Duodenal mucosa (tissue), 2 donors: Measurements from ENCODE around the gene CYP2E1.
"Not testable (repeated sequence)": the region's sequence is repeated elsewhere in the genome, so short reads cannot be mapped to it uniquely, and the experiment has no call there.

Experiments
- H3K27ac ChIP-seq: one replicate; pipeline ENCODE4 v1.7.0; 2013; ENCODE audit warnings: low read depth, low read length
- H3K27me3 ChIP-seq, 2 donors: one replicate each; pipeline ENCODE4 v1.7.0; 2013; ENCODE audit warnings: low read length in 2 of 2, control low read depth in 1 of 2; ENCODE audit not compliant: insufficient read depth in 2 of 2, control insufficient read depth in 1 of 2
- H3K36me3 ChIP-seq, 2 donors: one replicate each; pipeline ENCODE4 v1.7.0; 2013; ENCODE audit warnings: low read length in 2 of 2, control low read depth in 1 of 2; ENCODE audit not compliant: insufficient read depth in 2 of 2, control insufficient read depth in 1 of 2
- H3K4me1 ChIP-seq, 2 donors: one replicate each; pipeline ENCODE4 v1.7.0; 2013; ENCODE audit warnings: low read length in 2 of 2, control low read depth in 1 of 2; ENCODE audit not compliant: insufficient read depth in 2 of 2, control insufficient read depth in 1 of 2
- H3K4me3 ChIP-seq, 2 donors: one replicate each; pipeline ENCODE4 v1.7.0; 2013; ENCODE audit warnings: low read length in 2 of 2, low read depth in 1 of 2
- H3K9ac ChIP-seq, 2 donors: one replicate each; pipeline ENCODE4 v1.7.0; 2013; ENCODE audit warnings: low read length in 2 of 2, low read depth in 1 of 2
- H3K9me3 ChIP-seq, 2 donors: one replicate each; pipeline ENCODE4 v1.7.0; 2013; ENCODE audit warnings: low read length in 2 of 2, control low read depth in 1 of 2; ENCODE audit not compliant: control insufficient read depth in 1 of 2

CYP2E1 gene

GRCh38 chr10:133541441-133541975, 14.3 kb downstream of the CYP2E1 start:
- H3K9ac ChIP-seq, H3K27me3 ChIP-seq, H3K9me3 ChIP-seq, H3K4me3 ChIP-seq, H3K4me1 ChIP-seq, H3K36me3 ChIP-seq, H3K27ac ChIP-seq: not testable (repeated sequence)

- Histone ChIP-seq H3K9me3 (no peaks in the 10 kb centered on the region), H3K4me3 (no peak overlapping the region), H3K27me3 (no peaks in the 10 kb centered on the region), H3K4me1 (no peaks in the 10 kb centered on the region), H3K27ac (no peak overlapping the region), H3K36me3 (no peaks in the 10 kb centered on the region), H3K9ac (no peak overlapping the region)
Measured at GRCh38 chr10:133544506-133544905, 17.3 kb downstream of the CYP2E1 start.

GRCh38 chr10:133554600-133554999, 27.4 kb downstream of the CYP2E1 start:
- no peaks in the 10 kb centered on the region for H3K4me1 ChIP-seq
- no peaks in the 10 kb centered on the region for H3K9me3 ChIP-seq
- H3K27me3 ChIP-seq, result peaks cover 0 to 2% of the 10 kb centered on the region in 2 donors
- no peak overlapping the region for H3K4me3 ChIP-seq
- H3K36me3 ChIP-seq, result no peaks in the 10 kb centered on the region
- no peak overlapping the region for H3K9ac ChIP-seq
- no peak overlapping the region for H3K27ac ChIP-seq

GRCh38 chr10:133555521-133555920, 28.4 kb downstream of the CYP2E1 start:
- Histone ChIP-seq H3K27ac (no peak overlapping the region), H3K4me1 (no peaks in the 10 kb centered on the region), H3K36me3 (no peaks in the 10 kb centered on the region), H3K9ac (no peak overlapping the region), H3K4me3 (no peak overlapping the region), H3K9me3 (no peaks in the 10 kb centered on the region), H3K27me3 (peaks cover 0 to 2% of the 10 kb centered on the region in 2 donors)

GRCh38 chr10:133557381-133557780, 30.2 kb downstream of the CYP2E1 start:
- Histone ChIP-seq H3K36me3 (no peaks in the 10 kb centered on the region), H3K9me3 (no peaks in the 10 kb centered on the region), H3K4me1 (no peaks in the 10 kb centered on the region), H3K27me3 (peaks cover 0 to 2% of the 10 kb centered on the region in 2 donors), H3K9ac (no peak overlapping the region), H3K27ac (no peak overlapping the region), H3K4me3 (no peak overlapping the region)

- H3K4me3 ChIP-seq, result no peak overlapping the region
- no peaks in the 10 kb centered on the region for H3K36me3 ChIP-seq
- peaks cover 0 to 1% of the 10 kb centered on the region in 2 donors for H3K27me3 ChIP-seq
- no peaks in the 10 kb centered on the region for H3K4me1 ChIP-seq
- no peaks in the 10 kb centered on the region for H3K9me3 ChIP-seq
- no peak overlapping the region for H3K27ac ChIP-seq
- no peak overlapping the region for H3K9ac ChIP-seq
Measured at GRCh38 chr10:133559216-133559615, 32.1 kb downstream of the CYP2E1 start.

- Histone ChIP-seq H3K4me1 (no peaks in the 10 kb centered on the region), H3K27ac (no peak overlapping the region), H3K9ac (no peak overlapping the region), H3K27me3 (no peaks in the 10 kb centered on the region), H3K4me3 (no peak overlapping the region), H3K9me3 (peaks cover 0 to 4% of the 10 kb centered on the region in 2 donors), H3K36me3 (no peaks in the 10 kb centered on the region)
Measured at GRCh38 chr10:133564816-133565215, 37.7 kb downstream of the CYP2E1 start.

- Histone ChIP-seq H3K4me1 (no peaks in the 10 kb centered on the region), H3K27ac (no peak within 1 kb of the TSS), H3K27me3 (no peaks in the 10 kb centered on the region), H3K9ac (no peak within 1 kb of the TSS), H3K4me3 (no peak within 1 kb of the TSS), H3K36me3 (no peaks in the 10 kb centered on the region), H3K9me3 (peaks cover 0 to 4% of the 10 kb centered on the region in 2 donors)
Measured at GRCh38 chr10:133565441-133566294, 38.5 kb downstream of the CYP2E1 start, which contains the start of gene SYCE1. TSS of gene SYCE1 (minus strand) at chr10:133565583. CDS start at chr10:133565529, 54 bp downstream.

- Histone ChIP-seq H3K4me1 (no peaks in the 10 kb centered on the region), H3K27me3 (no peaks in the 10 kb centered on the region), H3K9me3 (peaks cover 0 to 4% of the 10 kb centered on the region in 2 donors), H3K4me3 (no peak overlapping the region), H3K9ac (no peak overlapping the region), H3K27ac (no peak overlapping the region), H3K36me3 (no peaks in the 10 kb centered on the region)
Measured at GRCh38 chr10:133567119-133567518, 40.0 kb downstream of the CYP2E1 start.

- H3K27me3 ChIP-seq, result no peaks in the 10 kb centered on the region
- H3K27ac ChIP-seq, result no peak overlapping the region
- H3K4me1 ChIP-seq, result no peaks in the 10 kb centered on the region
- no peak overlapping the region for H3K9ac ChIP-seq
- H3K4me3 ChIP-seq, result no peak overlapping the region
- H3K9me3 ChIP-seq, result peaks cover 0 to 4% of the 10 kb centered on the region in 2 donors
- H3K36me3 ChIP-seq, result no peaks in the 10 kb centered on the region
Measured at GRCh38 chr10:133567609-133568286, 40.6 kb downstream of the CYP2E1 start.
